ENCODE measurements around the gene GRIK5. TPM values are rescaled to one million over a fixed set of nuclear protein-coding genes. Genes with fewer than 3 reads are reported as not detected.

Gene GRIK5
- total and polyA plus RNA-seq, 2 of the 8 experiments (the other 6 are each of a cell fraction or from before 2014, with no cell fraction given) = 17.8 to 42.9 TPM

GRCh38 chr19:42114412-42114811 is 44.4 kb upstream of the GRIK5 start (continued):
- no peak for TF ChIP-seq EZH2 (IDR thresholded peaks at IDR 0.05; ENCODE audit: low read depth, low read length, severe bottlenecking)
- TF ChIP-seq SP1 (IDR thresholded peaks at IDR 0.05; ENCODE audit: low read depth, low read length) = no peak
- no peak for TF ChIP-seq CBX8 (IDR thresholded peaks at IDR 0.05; ENCODE audit: borderline replicate concordance, low read depth, low read length)
- TF ChIP-seq BRCA1 (IDR thresholded peaks at IDR 0.05; ENCODE audit: low read depth, low read length) = no peak
- TF ChIP-seq JUND (IDR thresholded peaks at IDR 0.05; ENCODE audit: low read length) = no peak
- TF ChIP-seq CBX5 (IDR thresholded peaks at IDR 0.05; ENCODE audit: low read depth, low read length) = no peak
- TF ChIP-seq, protein P1, sequence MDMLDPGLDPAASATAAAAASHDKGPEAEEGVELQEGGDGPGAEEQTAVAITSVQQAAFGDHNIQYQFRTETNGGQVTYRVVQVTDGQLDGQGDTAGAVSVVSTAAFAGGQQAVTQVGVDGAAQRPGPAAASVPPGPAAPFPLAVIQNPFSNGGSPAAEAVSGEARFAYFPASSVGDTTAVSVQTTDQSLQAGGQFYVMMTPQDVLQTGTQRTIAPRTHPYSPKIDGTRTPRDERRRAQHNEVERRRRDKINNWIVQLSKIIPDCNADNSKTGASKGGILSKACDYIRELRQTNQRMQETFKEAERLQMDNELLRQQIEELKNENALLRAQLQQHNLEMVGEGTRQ (IDR thresholded peaks at IDR 0.05; ENCODE audit: low read length) = no peak
- no peak for TF ChIP-seq YY1 (IDR thresholded peaks at IDR 0.05; ENCODE audit: low read depth, low read length)
- TF ChIP-seq SIRT6 (IDR thresholded peaks at IDR 0.05; ENCODE audit: low read length) = no peak
